Neural cell (in vitro differentiated cells): ENCODE results near the gene MMAB.

Experiments
- EZH2 ChIP-seq: fragments of 200-600, 300-800 bp; shearing (Covaris generic), sonication (generic); IDR thresholded peaks from 2 replicates; pipeline ENCODE4 v1.6.1; 2014; ENCODE audit warnings: antibody characterized with exemption, low read length, borderline replicate concordance, mild to moderate bottlenecking; ENCODE audit not compliant: insufficient read depth, poor library complexity, severe bottlenecking
- MXI1 ChIP-seq: fragments of 450-650 bp; conservative IDR thresholded peaks from 2 replicates; pipeline ENCODE4 v1.6.1; 2014; ENCODE audit warnings: antibody characterized with exemption, mild to moderate bottlenecking; ENCODE audit not compliant: poor library complexity, severe bottlenecking
- POLR2AphosphoS5 ChIP-seq: IDR thresholded peaks from 2 replicates; pipeline ENCODE4 v1.6.1; 2012
- RAD21 ChIP-seq: fragments of 450-650 bp; conservative IDR thresholded peaks from 2 replicates; pipeline ENCODE4 v1.6.1; 2014; ENCODE audit warnings: antibody characterized with exemption, mild to moderate bottlenecking, moderate library complexity
- REST ChIP-seq: IDR thresholded peaks from 2 replicates; pipeline ENCODE4 v1.6.1; 2012; ENCODE audit warnings: borderline replicate concordance
- TF ChIP-seq, protein P1 (sequence below): fragments of 450-650 bp; IDR thresholded peaks from 2 replicates; pipeline ENCODE4 v1.5.1; 2014; ENCODE audit warnings: antibody characterized with exemption, mild to moderate bottlenecking, moderate library complexity; ENCODE audit not compliant: poor library complexity, severe bottlenecking

GRCh38 chr12:109551108-109551507, 22.2 kb downstream of the MMAB start:
- no peak for TF ChIP-seq EZH2
- TF ChIP-seq RAD21: no peak
- TF ChIP-seq, protein P1, sequence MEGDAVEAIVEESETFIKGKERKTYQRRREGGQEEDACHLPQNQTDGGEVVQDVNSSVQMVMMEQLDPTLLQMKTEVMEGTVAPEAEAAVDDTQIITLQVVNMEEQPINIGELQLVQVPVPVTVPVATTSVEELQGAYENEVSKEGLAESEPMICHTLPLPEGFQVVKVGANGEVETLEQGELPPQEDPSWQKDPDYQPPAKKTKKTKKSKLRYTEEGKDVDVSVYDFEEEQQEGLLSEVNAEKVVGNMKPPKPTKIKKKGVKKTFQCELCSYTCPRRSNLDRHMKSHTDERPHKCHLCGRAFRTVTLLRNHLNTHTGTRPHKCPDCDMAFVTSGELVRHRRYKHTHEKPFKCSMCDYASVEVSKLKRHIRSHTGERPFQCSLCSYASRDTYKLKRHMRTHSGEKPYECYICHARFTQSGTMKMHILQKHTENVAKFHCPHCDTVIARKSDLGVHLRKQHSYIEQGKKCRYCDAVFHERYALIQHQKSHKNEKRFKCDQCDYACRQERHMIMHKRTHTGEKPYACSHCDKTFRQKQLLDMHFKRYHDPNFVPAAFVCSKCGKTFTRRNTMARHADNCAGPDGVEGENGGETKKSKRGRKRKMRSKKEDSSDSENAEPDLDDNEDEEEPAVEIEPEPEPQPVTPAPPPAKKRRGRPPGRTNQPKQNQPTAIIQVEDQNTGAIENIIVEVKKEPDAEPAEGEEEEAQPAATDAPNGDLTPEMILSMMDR: no peak
- no peak for TF ChIP-seq REST
- TF ChIP-seq MXI1: no peak
- no peak for TF ChIP-seq POLR2AphosphoS5
